Measurements from ENCODE around the gene CHMP5.

Gene CHMP5

DNA sequence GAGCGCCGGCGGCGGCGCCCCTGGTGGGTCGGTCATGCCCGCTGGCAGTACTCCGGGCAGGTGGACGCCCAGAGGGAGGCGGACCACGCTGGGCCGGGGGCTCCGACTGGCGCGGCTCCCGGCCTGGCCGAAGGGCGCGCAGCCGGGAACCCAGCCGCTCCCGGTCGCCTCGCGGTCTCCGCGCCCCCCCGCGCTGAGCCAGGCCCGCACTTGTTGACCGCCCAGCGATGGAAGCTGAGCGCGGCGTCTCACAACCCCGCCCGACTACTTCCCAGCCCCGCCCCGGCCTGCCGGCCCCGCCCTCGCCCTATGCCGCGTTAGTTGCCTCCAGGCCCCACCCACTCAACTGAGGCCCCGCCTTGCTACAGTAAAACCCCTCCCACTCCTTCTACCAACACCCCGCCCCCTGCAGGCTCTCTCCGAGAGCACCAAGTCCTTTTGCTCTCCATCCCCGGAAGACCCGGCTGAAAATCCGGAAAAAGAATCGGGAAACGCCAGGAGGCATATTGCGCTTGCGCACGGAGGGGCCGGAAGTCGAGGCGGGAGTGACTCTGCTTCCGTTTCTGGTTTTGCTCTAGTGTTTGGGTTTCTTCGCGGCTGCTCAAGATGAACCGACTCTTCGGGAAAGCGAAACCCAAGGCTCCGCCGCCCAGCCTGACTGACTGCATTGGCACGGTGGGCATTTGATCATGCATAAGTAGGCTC, at the start of gene CHMP5, which contains the start of gene BAG1:
TSS of gene CHMP5 (plus strand) at position 577 of the 705 bp plus-strand sequence. CDS start at position 607, 30 bp downstream.
TSS of gene BAG1 (minus strand) at position 236 of the 705 bp plus-strand sequence.
- Histone ChIP-seq H3K4me3 (ENCODE audit: insufficient read length, low read depth) (peak within 1 kb of the TSS; percentile 100), H3K9ac (ENCODE audit: insufficient read length, low read depth) (peak within 1 kb of the TSS; percentile 98), H3K4me1 (ENCODE audit: insufficient read depth, insufficient read length) (no peaks in the 10 kb centered on the region), H3K27me3 (ENCODE audit: insufficient read depth, insufficient read length) (no peaks in the 10 kb centered on the region), H3K36me3 (ENCODE audit: insufficient read depth, insufficient read length, low read length) (peaks cover 66% of the 10 kb centered on the region), H3K9me3 (ENCODE audit: insufficient read depth, low read length) (no peaks in the 10 kb centered on the region)
- no peak for TF ChIP-seq YY1 (IDR thresholded peaks at IDR 0.05; ENCODE audit: insufficient read depth, insufficient read length)
- DNase-seq (ENCODE audit: low read depth, low spot score) = peak; percentile 99

DNA sequence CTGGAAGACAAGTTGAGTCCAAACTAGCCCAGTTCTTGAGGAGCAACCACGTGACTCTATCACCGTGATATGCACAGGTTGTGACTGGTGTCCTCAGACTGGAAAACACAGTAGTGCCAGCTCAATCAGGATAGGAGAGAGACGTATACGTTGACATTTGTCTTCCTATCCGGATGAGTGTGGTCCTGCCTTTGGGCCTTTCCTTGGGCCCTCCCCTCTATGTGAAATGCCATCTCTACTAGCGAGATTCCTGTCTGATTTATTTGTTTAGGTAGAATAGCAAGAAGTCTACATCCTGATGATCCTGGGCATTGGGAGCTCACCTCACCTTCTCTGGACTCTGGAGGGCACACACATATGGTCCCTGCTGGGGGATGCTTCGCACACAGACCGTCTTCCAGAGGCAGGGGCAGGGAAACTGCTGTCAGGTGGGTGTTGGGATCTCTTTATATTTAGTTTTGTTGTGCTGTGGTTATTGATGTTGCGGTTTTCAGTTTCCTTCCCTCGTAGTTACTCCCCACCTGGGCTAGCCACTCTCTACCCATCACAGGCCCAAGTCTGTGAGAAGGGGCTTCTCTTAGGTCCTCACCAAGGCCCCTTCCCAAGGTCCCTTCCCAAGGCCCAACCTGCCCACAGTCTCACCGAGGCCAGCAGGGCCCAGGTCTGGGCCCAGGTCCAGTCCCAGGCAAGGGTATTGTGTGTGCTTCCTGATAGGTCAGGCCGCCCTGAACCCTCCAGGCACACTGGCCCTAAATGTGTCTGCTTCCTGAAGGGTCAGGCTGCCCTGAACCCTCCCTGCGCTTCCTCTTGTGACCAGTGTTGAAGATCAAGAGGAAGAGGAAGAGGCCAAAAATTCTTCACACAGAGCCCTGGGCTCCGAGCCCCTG, 43.9 kb upstream of the CHMP5 start:
- Histone ChIP-seq H3K4me3 (ENCODE audit: insufficient read length, low read depth) (no peak overlapping the region), H3K4me1 (ENCODE audit: insufficient read depth, insufficient read length) (peaks cover 4% of the 10 kb centered on the region), H3K36me3 (ENCODE audit: insufficient read depth, insufficient read length, low read length) (no peaks in the 10 kb centered on the region), H3K9me3 (ENCODE audit: insufficient read depth, low read length) (no peaks in the 10 kb centered on the region), H3K9ac (ENCODE audit: insufficient read length, low read depth) (no peak overlapping the region), H3K27me3 (ENCODE audit: insufficient read depth, insufficient read length) (no peaks in the 10 kb centered on the region)
- no peak for DNase-seq (ENCODE audit: low read depth, low spot score)
- TF ChIP-seq ZNF274 (IDR thresholded peaks at IDR 0.05; ENCODE audit: low read depth, low read length) (no peak), YY1 (IDR thresholded peaks at IDR 0.05; ENCODE audit: insufficient read depth, insufficient read length) (no peak), SUZ12 (IDR thresholded peaks at IDR 0.05; ENCODE audit: extremely low read depth, insufficient read depth, insufficient read length) (no peak)

DNA sequence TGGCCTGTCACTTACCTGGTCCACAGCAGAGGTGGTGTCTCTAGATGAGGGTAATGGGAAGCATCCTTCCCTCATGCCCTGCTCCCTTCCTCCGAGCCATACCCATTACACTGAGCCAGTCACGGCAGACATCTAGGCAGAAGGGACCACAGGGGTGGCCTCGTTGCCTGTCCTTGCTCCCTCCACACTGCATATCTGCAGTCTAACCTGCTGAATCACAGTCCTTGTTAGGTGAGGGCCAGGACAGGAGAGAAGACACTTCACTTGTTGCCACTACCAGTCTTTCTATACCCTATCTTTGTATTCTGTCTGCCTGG, 43.3 kb upstream of the CHMP5 start:
- TF ChIP-seq YY1 (IDR thresholded peaks at IDR 0.05; ENCODE audit: insufficient read depth, insufficient read length) (no peak), ZNF274 (IDR thresholded peaks at IDR 0.05; ENCODE audit: low read depth, low read length) (no peak), SUZ12 (IDR thresholded peaks at IDR 0.05; ENCODE audit: extremely low read depth, insufficient read depth, insufficient read length) (no peak)
- Histone ChIP-seq H3K4me3 (ENCODE audit: insufficient read length, low read depth) (no peak overlapping the region), H3K4me1 (ENCODE audit: insufficient read depth, insufficient read length) (peaks cover 4% of the 10 kb centered on the region), H3K9me3 (ENCODE audit: insufficient read depth, low read length) (no peaks in the 10 kb centered on the region), H3K36me3 (ENCODE audit: insufficient read depth, insufficient read length, low read length) (no peaks in the 10 kb centered on the region), H3K27me3 (ENCODE audit: insufficient read depth, insufficient read length) (no peaks in the 10 kb centered on the region), H3K9ac (ENCODE audit: insufficient read length, low read depth) (no peak overlapping the region)
- DNase-seq (ENCODE audit: low read depth, low spot score) = no peak

DNA sequence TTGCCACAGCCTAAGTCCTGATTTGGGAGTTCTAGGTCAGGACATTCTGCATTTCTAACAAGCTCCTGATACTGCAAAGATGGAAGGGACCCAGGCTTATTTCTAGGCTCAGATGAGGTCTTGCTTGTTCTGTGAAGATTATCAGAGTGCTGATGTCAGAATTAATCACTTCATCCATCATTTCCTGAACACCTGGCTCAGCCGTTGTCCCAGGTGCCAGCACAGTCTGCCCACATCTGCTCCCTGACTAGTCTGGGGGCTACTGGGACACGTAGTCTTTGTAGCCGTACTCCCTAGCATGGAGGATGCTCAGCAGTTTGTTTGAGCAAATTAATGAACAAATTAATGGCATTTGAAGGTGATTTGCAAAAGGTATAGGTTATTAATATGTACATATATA, 42.8 kb upstream of the CHMP5 start:
- Histone ChIP-seq H3K36me3 (ENCODE audit: insufficient read depth, insufficient read length, low read length) (no peaks in the 10 kb centered on the region), H3K9me3 (ENCODE audit: insufficient read depth, low read length) (no peaks in the 10 kb centered on the region), H3K4me1 (ENCODE audit: insufficient read depth, insufficient read length) (peaks cover 4% of the 10 kb centered on the region), H3K9ac (ENCODE audit: insufficient read length, low read depth) (no peak overlapping the region), H3K4me3 (ENCODE audit: insufficient read length, low read depth) (no peak overlapping the region), H3K27me3 (ENCODE audit: insufficient read depth, insufficient read length) (no peaks in the 10 kb centered on the region)
- DNase-seq (ENCODE audit: low read depth, low spot score) = no peak
- no peak for TF ChIP-seq SUZ12 (IDR thresholded peaks at IDR 0.05; ENCODE audit: extremely low read depth, insufficient read depth, insufficient read length)
- no peak for TF ChIP-seq YY1 (IDR thresholded peaks at IDR 0.05; ENCODE audit: insufficient read depth, insufficient read length)
- no peak for TF ChIP-seq ZNF274 (IDR thresholded peaks at IDR 0.05; ENCODE audit: low read depth, low read length)

DNA sequence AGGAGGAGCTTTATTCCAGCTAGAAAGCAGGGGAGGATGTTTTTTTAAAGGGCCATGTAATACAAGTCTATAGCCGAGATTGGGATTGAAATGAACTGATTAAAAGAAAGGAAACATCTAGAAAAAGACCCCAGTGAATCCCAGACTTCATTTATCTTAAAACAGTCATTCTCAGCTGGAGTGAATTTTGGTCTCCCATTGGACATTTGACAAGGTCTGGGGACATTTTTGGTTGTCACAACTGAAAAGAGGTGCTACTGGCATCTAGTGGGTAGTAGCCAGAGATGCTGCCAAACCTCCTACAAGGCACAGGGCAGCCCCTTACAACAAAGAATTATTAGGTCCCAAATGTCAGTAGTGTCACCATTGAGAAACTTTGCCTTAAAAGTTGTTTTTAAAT, 41.2 kb upstream of the CHMP5 start:
- peaks cover 12% of the 10 kb centered on the region for H3K4me1 ChIP-seq (ENCODE audit: insufficient read depth, insufficient read length)
- H3K27me3 ChIP-seq (ENCODE audit: insufficient read depth, insufficient read length) = no peaks in the 10 kb centered on the region
- no peak for TF ChIP-seq SUZ12 (IDR thresholded peaks at IDR 0.05; ENCODE audit: extremely low read depth, insufficient read depth, insufficient read length)
- no peak for TF ChIP-seq YY1 (IDR thresholded peaks at IDR 0.05; ENCODE audit: insufficient read depth, insufficient read length)
- TF ChIP-seq ZNF274 (IDR thresholded peaks at IDR 0.05; ENCODE audit: low read depth, low read length) = no peak
- no peak for DNase-seq (ENCODE audit: low read depth, low spot score)
- H3K36me3 ChIP-seq (ENCODE audit: insufficient read depth, insufficient read length, low read length) = no peaks in the 10 kb centered on the region
- no peak overlapping the region for H3K4me3 ChIP-seq (ENCODE audit: insufficient read length, low read depth)
- no peak overlapping the region for H3K9ac ChIP-seq (ENCODE audit: insufficient read length, low read depth)
- no peaks in the 10 kb centered on the region for H3K9me3 ChIP-seq (ENCODE audit: insufficient read depth, low read length)

DNA sequence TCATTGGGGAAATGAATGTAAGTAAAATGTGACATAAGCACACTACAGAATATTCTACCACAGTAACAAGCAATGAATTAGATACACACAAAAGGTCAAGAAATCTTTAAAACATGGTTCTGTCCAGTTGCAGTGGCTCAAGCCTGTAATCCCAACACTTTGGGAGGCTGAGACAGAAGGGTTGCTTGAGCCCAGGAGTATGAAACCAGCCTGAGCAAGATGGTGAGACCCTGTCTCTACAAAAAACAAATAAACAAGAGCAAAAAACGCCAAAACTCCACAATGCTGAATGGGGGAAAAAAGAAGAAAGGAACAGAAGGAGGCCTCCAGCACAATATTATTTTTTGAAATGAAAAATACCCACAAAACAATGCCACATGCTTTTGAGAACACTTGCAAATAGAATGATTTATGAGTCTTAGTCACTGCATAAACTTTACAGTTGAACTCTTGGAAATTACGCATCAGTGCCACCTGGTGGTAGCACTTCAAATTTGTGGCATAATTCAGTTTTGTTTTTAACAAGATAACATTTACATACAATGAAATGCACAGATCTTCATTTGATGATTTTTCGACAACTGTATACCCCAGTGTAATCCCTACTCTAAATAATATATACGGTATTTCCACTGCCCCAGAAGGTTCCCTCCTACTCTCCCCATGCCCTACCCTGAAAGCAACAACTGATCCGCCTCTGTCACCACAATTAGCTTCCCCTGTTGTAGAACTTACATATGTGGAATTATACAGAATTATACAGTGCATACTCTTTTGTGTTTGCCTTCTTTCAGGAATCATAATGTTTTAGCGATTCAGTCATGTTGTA, 39.3 kb upstream of the CHMP5 start:
- Histone ChIP-seq H3K9me3 (ENCODE audit: insufficient read depth, low read length) (no peaks in the 10 kb centered on the region), H3K4me3 (ENCODE audit: insufficient read length, low read depth) (no peak overlapping the region), H3K9ac (ENCODE audit: insufficient read length, low read depth) (no peak overlapping the region), H3K27me3 (ENCODE audit: insufficient read depth, insufficient read length) (no peaks in the 10 kb centered on the region), H3K36me3 (ENCODE audit: insufficient read depth, insufficient read length, low read length) (no peaks in the 10 kb centered on the region), H3K4me1 (ENCODE audit: insufficient read depth, insufficient read length) (peaks cover 12% of the 10 kb centered on the region)
- TF ChIP-seq ZNF274 (IDR thresholded peaks at IDR 0.05; ENCODE audit: low read depth, low read length) (no peak), SUZ12 (IDR thresholded peaks at IDR 0.05; ENCODE audit: extremely low read depth, insufficient read depth, insufficient read length) (no peak), YY1 (IDR thresholded peaks at IDR 0.05; ENCODE audit: insufficient read depth, insufficient read length) (no peak)
- DNase-seq (ENCODE audit: low read depth, low spot score) = peak; percentile 36
